Fibroblast of lung (primary cell): ENCODE results near the gene ANKRD13A.

Experiments used
- EZH2 ChIP-seq: IDR thresholded peaks from 2 replicates; pipeline ENCODE4 v1.5.1; 2012; ENCODE audit warnings: low read length, control low read depth, mild to moderate bottlenecking; ENCODE audit errors: missing control alignments
- TF ChIP-seq, protein P1 (sequence below), 2 donors: IDR thresholded peaks in 1 of 2; conservative IDR thresholded peaks in 1 of 2; 1 replicate in 1 of 2; 2 replicates in 1 of 2; pipeline ENCODE4 v1.5.1; 2011 to 2012; ENCODE audit warnings: low read length in 2 of 2, control low read depth in 1 of 2, inconsistent platforms in 1 of 2, low read depth in 1 of 2, mild to moderate bottlenecking in 1 of 2

GRCh38 chr12:109996483-109996853, 2.8 kb upstream of the ANKRD13A start:
- TF ChIP-seq, protein P1, sequence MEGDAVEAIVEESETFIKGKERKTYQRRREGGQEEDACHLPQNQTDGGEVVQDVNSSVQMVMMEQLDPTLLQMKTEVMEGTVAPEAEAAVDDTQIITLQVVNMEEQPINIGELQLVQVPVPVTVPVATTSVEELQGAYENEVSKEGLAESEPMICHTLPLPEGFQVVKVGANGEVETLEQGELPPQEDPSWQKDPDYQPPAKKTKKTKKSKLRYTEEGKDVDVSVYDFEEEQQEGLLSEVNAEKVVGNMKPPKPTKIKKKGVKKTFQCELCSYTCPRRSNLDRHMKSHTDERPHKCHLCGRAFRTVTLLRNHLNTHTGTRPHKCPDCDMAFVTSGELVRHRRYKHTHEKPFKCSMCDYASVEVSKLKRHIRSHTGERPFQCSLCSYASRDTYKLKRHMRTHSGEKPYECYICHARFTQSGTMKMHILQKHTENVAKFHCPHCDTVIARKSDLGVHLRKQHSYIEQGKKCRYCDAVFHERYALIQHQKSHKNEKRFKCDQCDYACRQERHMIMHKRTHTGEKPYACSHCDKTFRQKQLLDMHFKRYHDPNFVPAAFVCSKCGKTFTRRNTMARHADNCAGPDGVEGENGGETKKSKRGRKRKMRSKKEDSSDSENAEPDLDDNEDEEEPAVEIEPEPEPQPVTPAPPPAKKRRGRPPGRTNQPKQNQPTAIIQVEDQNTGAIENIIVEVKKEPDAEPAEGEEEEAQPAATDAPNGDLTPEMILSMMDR (conservative IDR thresholded peaks at IDR 0.05 in 1 of 2, IDR thresholded peaks at IDR 0.05 in 1 of 2; ENCODE audit: low read depth in 1 of 2, low read length in 2 of 2): no peak
- no peak for TF ChIP-seq EZH2
